Peyer's patch (tissue), 4 donors: ENCODE measurements around the gene CTNNBL1. TPM values are rescaled to one million over a fixed set of nuclear protein-coding genes. Genes with fewer than 3 reads are reported as not detected.

Source experiments
- DNase-seq, 3 donors: peaks; one replicate each; pipeline ENCODE4 v3.0.0-alpha.2; 2017 to 2019
- H3K27ac ChIP-seq, 4 donors: fragments of 200-600 bp; sonication (generic); one replicate each; pipeline ENCODE4 v1.5.1; 2016 to 2019
- H3K27me3 ChIP-seq, 2 donors: fragments of 200-600 bp; sonication (generic); one replicate each; pipeline ENCODE4 v1.5.1; 2019
- H3K36me3 ChIP-seq, 3 donors: fragments of 200-600 bp; sonication (generic); one replicate each; pipeline ENCODE4 v1.5.1; 2016 to 2019
- H3K4me1 ChIP-seq, 4 donors: fragments of 200-600 bp; sonication (generic); one replicate each; pipeline ENCODE4 v1.5.1; 2016 to 2019
- H3K4me3 ChIP-seq, 4 donors: fragments of 200-600 bp; sonication (generic); 1 replicate in 3 of 4; 2 replicates in 1 of 4; pipeline ENCODE4 v1.5.1; 2016 to 2019; ENCODE audit warnings: mild to moderate bottlenecking in 1 of 4
- H3K9me3 ChIP-seq, 4 donors: fragments of 200-600 bp; sonication (generic); one replicate each; pipeline ENCODE4 v1.5.1; 2016 to 2019; ENCODE audit warnings: mild to moderate bottlenecking in 1 of 4
- CTCF ChIP-seq, 6 experiments: fragments of 450-650 bp in 4 of 6; fragments of 200-600 bp in 2 of 6; sonication (generic) in 1 of 6; IDR thresholded peaks; one replicate each; pipeline ENCODE4 v1.5.1; 2017 to 2019; ENCODE audit warnings: antibody characterized with exemption in 6 of 6, mild to moderate bottlenecking in 3 of 6, moderate library complexity in 1 of 6
- POLR2A ChIP-seq, 2 donors: fragments of 450-650 bp; IDR thresholded peaks; one replicate each; pipeline ENCODE4 v1.5.1; 2017; ENCODE audit warnings: antibody characterized with exemption in 2 of 2, mild to moderate bottlenecking in 2 of 2, moderate library complexity in 2 of 2
- total RNA-seq, 4 donors: library from RNA; depleted of rRNA; stranded (reverse); fragments of >200 nt; gene quantifications; one replicate each; pipeline ENCODE4 v1.1.0, GENCODE V29; 2016

CTNNBL1 gene
- total RNA-seq, 4 donors from 2014 or later, result 16.3 to 30.2 (median 23.6) TPM

- H3K4me1 ChIP-seq, result no peaks in the 10 kb centered on the region
These were observed 34.3 kb downstream of the CTNNBL1 start for GRCh38 chr20:37727957-37728634.

GRCh38 chr20:37728635-37728983, 34.8 kb downstream of the CTNNBL1 start:
- Histone ChIP-seq H3K4me3 (no peak overlapping the region), H3K36me3 (peaks cover 0 to 8% (median 0%) of the 10 kb centered on the region in 3 donors), H3K27me3 (no peaks in the 10 kb centered on the region), H3K9me3 (no peaks in the 10 kb centered on the region), H3K4me1 (no peaks in the 10 kb centered on the region), H3K27ac (no peak overlapping the region)
- TF ChIP-seq POLR2A (IDR thresholded peaks at IDR 0.05), result no peak
- no peak for TF ChIP-seq CTCF (IDR thresholded peaks at IDR 0.05)
- no peak for DNase-seq

More at GRCh38 chr20:37727957-37728634, 34.3 kb downstream of the CTNNBL1 start:
- DNase-seq, result no peak
- H3K27ac ChIP-seq, result no peak overlapping the region
- H3K4me3 ChIP-seq, result no peak overlapping the region
- TF ChIP-seq POLR2A (IDR thresholded peaks at IDR 0.05), result no peak
- no peak for TF ChIP-seq CTCF (IDR thresholded peaks at IDR 0.05)
- H3K36me3 ChIP-seq, result peaks cover 0 to 6% (median 0%) of the 10 kb centered on the region in 3 donors
- H3K27me3 ChIP-seq, result no peaks in the 10 kb centered on the region
- no peaks in the 10 kb centered on the region for H3K9me3 ChIP-seq

- H3K4me1 ChIP-seq, result no peaks in the 10 kb centered on the region
These were observed 35.6 kb downstream of the CTNNBL1 start for GRCh38 chr20:37729452-37729851.

GRCh38 chr20:37729909-37730308, 36.1 kb downstream of the CTNNBL1 start:
- Histone ChIP-seq H3K4me1 (no peaks in the 10 kb centered on the region), H3K27ac (no peak overlapping the region), H3K9me3 (no peaks in the 10 kb centered on the region), H3K36me3 (peaks cover 0 to 8% (median 0%) of the 10 kb centered on the region in 3 donors), H3K27me3 (no peaks in the 10 kb centered on the region), H3K4me3 (no peak overlapping the region)
- TF ChIP-seq POLR2A (IDR thresholded peaks at IDR 0.05), result no peak
- TF ChIP-seq CTCF (IDR thresholded peaks at IDR 0.05), result no peak
- DNase-seq, result no peak

More at GRCh38 chr20:37729452-37729851, 35.6 kb downstream of the CTNNBL1 start:
- DNase-seq, result no peak
- Histone ChIP-seq H3K4me3 (no peak overlapping the region), H3K9me3 (no peaks in the 10 kb centered on the region), H3K27me3 (no peaks in the 10 kb centered on the region), H3K27ac (no peak overlapping the region), H3K36me3 (peaks cover 0 to 8% (median 0%) of the 10 kb centered on the region in 3 donors)
- no peak for TF ChIP-seq CTCF (IDR thresholded peaks at IDR 0.05)
- TF ChIP-seq POLR2A (IDR thresholded peaks at IDR 0.05), result no peak

- H3K27me3 ChIP-seq, result no peaks in the 10 kb centered on the region
- H3K27ac ChIP-seq, result no peak overlapping the region
- no peaks in the 10 kb centered on the region for H3K9me3 ChIP-seq
- H3K4me1 ChIP-seq, result no peaks in the 10 kb centered on the region
- no peak overlapping the region for H3K4me3 ChIP-seq
- H3K36me3 ChIP-seq, result peaks cover 0 to 29% (median 0%) of the 10 kb centered on the region in 3 donors
- no peak for DNase-seq
- TF ChIP-seq CTCF (IDR thresholded peaks at IDR 0.05), result no peak
- TF ChIP-seq POLR2A (IDR thresholded peaks at IDR 0.05), result no peak
These were observed 39.6 kb downstream of the CTNNBL1 start for GRCh38 chr20:37733416-37733815.
